SU-DHL-6 (cell line): ENCODE measurements around the gene ANTXR1.

ENCODE experiments used
- H2AFZ ChIP-seq: fragments of 200-600 bp; sonication (generic); 2 replicates; pipeline ENCODE4 v1.6.1; 2014; ENCODE audit warnings: low read depth, mild to moderate bottlenecking, moderate library complexity, mixed read lengths, antibody characterized with exemption, low read length; ENCODE audit not compliant: severe bottlenecking
- H3F3A ChIP-seq: fragments of 200-600 bp; shearing (Covaris generic); 2 replicates; pipeline ENCODE4 v1.6.0; 2016; ENCODE audit warnings: antibody characterized with exemption, mild to moderate bottlenecking; ENCODE audit not compliant: insufficient read depth
- H3K27ac ChIP-seq: fragments of 200-600 bp; sonication (generic); 2 replicates; pipeline ENCODE4 v1.5.1; 2016; ENCODE audit warnings: low read depth, mild to moderate bottlenecking, low read length, moderate library complexity, mixed read lengths
- H3K27me3 ChIP-seq: fragments of 200-600 bp; sonication (generic), shearing (Covaris generic); 2 replicates; pipeline ENCODE4 v1.6.0; 2014; ENCODE audit warnings: mild to moderate bottlenecking, low read length
- H3K36me3 ChIP-seq: fragments of 200-600 bp; sonication (generic); 2 replicates; pipeline ENCODE4 v1.6.1; 2014; ENCODE audit warnings: mild to moderate bottlenecking, low read length, mixed read lengths
- H3K4me2 ChIP-seq: fragments of 300-600, 200-600 bp; shearing (Covaris generic), sonication (generic); 2 replicates; pipeline ENCODE4 v1.6.0; 2014; ENCODE audit warnings: low read length, low read depth, mild to moderate bottlenecking; ENCODE audit not compliant: poor library complexity, severe bottlenecking
- H3K4me3 ChIP-seq: fragments of 200-600 bp; sonication (generic); 2 replicates; pipeline ENCODE4 v1.5.1; 2014; ENCODE audit warnings: antibody characterized with exemption, low read length, mild to moderate bottlenecking, mixed read lengths; ENCODE audit not compliant: insufficient read depth, poor library complexity, severe bottlenecking
- H3K79me2 ChIP-seq: fragments of 200-600 bp; sonication (generic); 2 replicates; pipeline ENCODE4 v1.6.1; 2014; ENCODE audit warnings: mild to moderate bottlenecking, low read length, moderate library complexity; ENCODE audit not compliant: insufficient read depth
- H3K9ac ChIP-seq: fragments of 200-600 bp; sonication (generic); 2 replicates; pipeline ENCODE4 v1.7.0; 2014; ENCODE audit warnings: mild to moderate bottlenecking, low read length
- H3K9me2 ChIP-seq: fragments of 200-600 bp; sonication (generic); replicated peaks from 2 replicates; pipeline ENCODE4 v1.6.1; 2014; ENCODE audit warnings: low read length; ENCODE audit not compliant: insufficient read depth
- H3K9me3 ChIP-seq: fragments of 200-600 bp; sonication (generic); 2 replicates; pipeline ENCODE4 v1.6.1; 2014; ENCODE audit warnings: low read length, mixed read lengths; ENCODE audit not compliant: insufficient read depth
- H4K20me1 ChIP-seq: fragments of 200-600 bp; sonication (generic); 2 replicates; pipeline ENCODE4 v1.6.1; 2014; ENCODE audit warnings: low read depth, mild to moderate bottlenecking, antibody characterized with exemption, low read length, moderate library complexity, mixed read lengths
- CTCF ChIP-seq: fragments of 200-600 bp; sonication (generic); IDR thresholded peaks from one replicate; pipeline ENCODE4 v1.5.1; 2017; ENCODE audit warnings: antibody characterized with exemption, mild to moderate bottlenecking, low read length, moderate library complexity; ENCODE audit not compliant: insufficient read depth, poor library complexity, severe bottlenecking
- EZH2phosphoT487 ChIP-seq: fragments of 200-600 bp; sonication (generic), shearing (Covaris generic); conservative IDR thresholded peaks from 2 replicates; pipeline ENCODE4 v1.6.1; 2018; ENCODE audit warnings: mild to moderate bottlenecking, antibody characterized with exemption, low read length, moderate library complexity, mixed read lengths

Gene ANTXR1

GRCh38 chr2:69223759-69224511, 211.0 kb downstream of the ANTXR1 start:
- H3K9me2 ChIP-seq: no peaks in the 10 kb centered on the region
- no peaks in the 10 kb centered on the region for H3K36me3 ChIP-seq
- no peak overlapping the region for H3K4me2 ChIP-seq
- no peak overlapping the region for H3K9ac ChIP-seq
- H3K9me3 ChIP-seq: no peaks in the 10 kb centered on the region
- H4K20me1 ChIP-seq: no peaks in the 10 kb centered on the region
- no peak overlapping the region for H3K27ac ChIP-seq
- no peaks in the 10 kb centered on the region for H3F3A ChIP-seq
- no peak overlapping the region for H2AFZ ChIP-seq
- no peaks in the 10 kb centered on the region for H3K79me2 ChIP-seq
- no peaks in the 10 kb centered on the region for H3K27me3 ChIP-seq
- no peak for TF ChIP-seq CTCF
- TF ChIP-seq EZH2phosphoT487: no peak
- no peak overlapping the region for H3K4me3 ChIP-seq

DNA sequence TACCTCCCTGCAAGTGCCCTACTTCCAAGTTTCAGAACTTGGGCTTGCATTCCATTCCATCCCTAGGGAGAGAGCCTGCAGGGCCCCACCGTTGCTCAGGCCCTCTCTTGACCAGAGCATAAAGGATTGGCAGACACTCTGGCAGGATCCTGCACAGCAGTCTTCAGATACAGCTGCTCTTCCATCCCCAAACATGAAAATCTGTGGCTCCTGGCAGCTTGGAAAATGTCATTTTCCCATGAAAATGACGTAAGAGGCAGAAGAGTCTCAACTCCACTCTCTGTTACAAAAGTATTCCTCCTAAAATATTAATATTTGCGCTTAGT, 211.5 kb downstream of the ANTXR1 start:
- Histone ChIP-seq H3K9ac (no peak overlapping the region), H4K20me1 (no peaks in the 10 kb centered on the region), H3K4me3 (no peak overlapping the region), H3K9me2 (no peaks in the 10 kb centered on the region), H3K4me2 (no peak overlapping the region), H3K27me3 (no peaks in the 10 kb centered on the region), H3K9me3 (no peaks in the 10 kb centered on the region), H2AFZ (no peak overlapping the region), H3F3A (no peaks in the 10 kb centered on the region), H3K79me2 (no peaks in the 10 kb centered on the region), H3K36me3 (no peaks in the 10 kb centered on the region), H3K27ac (no peak overlapping the region)
- TF ChIP-seq CTCF (no peak), EZH2phosphoT487 (no peak)

GRCh38 chr2:69225933-69226332, 213.0 kb downstream of the ANTXR1 start:
- H3K9ac ChIP-seq: no peak overlapping the region
- H3K9me3 ChIP-seq: no peaks in the 10 kb centered on the region
- H3K4me2 ChIP-seq: no peak overlapping the region
- H3K27ac ChIP-seq: no peak overlapping the region
- TF ChIP-seq CTCF (no peak), EZH2phosphoT487 (no peak)
- H3F3A ChIP-seq: no peaks in the 10 kb centered on the region
- H3K79me2 ChIP-seq: no peaks in the 10 kb centered on the region
- H3K27me3 ChIP-seq: no peaks in the 10 kb centered on the region
- H3K36me3 ChIP-seq: no peaks in the 10 kb centered on the region
- H3K4me3 ChIP-seq: no peak overlapping the region
- H2AFZ ChIP-seq: no peak overlapping the region
- no peaks in the 10 kb centered on the region for H4K20me1 ChIP-seq
- no peaks in the 10 kb centered on the region for H3K9me2 ChIP-seq
